ENCODE data around the gene AUTS2. TPM values are rescaled to one million over a fixed set of nuclear protein-coding genes. Genes with fewer than 3 reads are reported as not detected.

AUTS2 gene
- total and polyA plus RNA-seq, 10 of the 15 experiments (the other 5 are each of a cell fraction or from before 2014, with no cell fraction given): 6.4 to 55.6 (median 21.6) TPM

GRCh38 chr7:70344726-70345125 lies 746.5 kb downstream of the AUTS2 start:
- H3K9me3 ChIP-seq (replicated peaks; ENCODE audit: control insufficient read depth, insufficient read depth, low read length): no peaks in the 10 kb centered on the region
- in situ Hi-C loops (cut with MboI) (no loop called here), intact Hi-C loops (cut with micrococcal nuclease; ENCODE audit: unreplicated experiment) (no loop called here)
- RAD21 ChIA-PET (ENCODE audit: unreplicated experiment): no interaction called here
- H2AFZ ChIP-seq (ENCODE audit: control insufficient read depth, low read depth, low read length): no peak overlapping the region
- no peaks in the 10 kb centered on the region for H3K79me2 ChIP-seq (ENCODE audit: control insufficient read depth, insufficient read depth, low read length)
- no TSS peak for BruUV-seq (replicated peaks)
- DNase-seq (ENCODE audit: low read depth, low spot score) (no peak), ATAC-seq (no peak), FAIRE-seq (no peak)
- H3K4me1 ChIP-seq (ENCODE audit: control insufficient read depth, insufficient read depth, low read length): peaks cover 15% of the 10 kb centered on the region
- no peaks in the 10 kb centered on the region; a peak in 1 of 4 replicates for H3K27me3 ChIP-seq (replicated peaks in 1 of 2; ENCODE audit: control insufficient read depth in 2 of 2, insufficient read depth in 2 of 2, low read length in 1 of 2)
- SMC1A ChIA-PET (ENCODE audit: uncharacterized antibody, unreplicated experiment): no interaction called here
- no peak overlapping the region for H3K4me2 ChIP-seq (ENCODE audit: control insufficient read depth, insufficient read depth)
- CTCF ChIA-PET: no interaction called here
- H4K20me1 ChIP-seq (ENCODE audit: control insufficient read depth, insufficient read depth): no peaks in the 10 kb centered on the region
- no peak overlapping the region for H3K4me3 ChIP-seq
- no peak overlapping the region for H3K27ac ChIP-seq (ENCODE audit: control insufficient read depth, insufficient read depth)
- POLR2A ChIA-PET: no interaction called here
- 9% methylated on average over 2 of the region's 2 CpGs for WGBS (ENCODE audit: insufficient coverage, insufficient replicate concordance, low lambda C conversion rate, missing lambda C conversion rate)
- no peaks in the 10 kb centered on the region for H3K36me3 ChIP-seq (ENCODE audit: control insufficient read depth in 2 of 2, insufficient read depth in 2 of 2, low read length in 1 of 2)
- no peak overlapping the region for H3K9ac ChIP-seq (ENCODE audit: control insufficient read depth, insufficient read depth, low read length)
- TF ChIP-seq BCL3 (IDR thresholded peaks at IDR 0.05; ENCODE audit: borderline replicate concordance, insufficient read depth, low read depth, low read length, poor library complexity, severe bottlenecking): no peak
- TF ChIP-seq MYC (IDR thresholded peaks at IDR 0.05; ENCODE audit: insufficient read depth, insufficient read length, insufficient replicate concordance, low read length, severe bottlenecking): no peak
- TF ChIP-seq SMAD5 (IDR thresholded peaks at IDR 0.05; ENCODE audit: low read depth): no peak
- no peak for TF ChIP-seq PKNOX1 (IDR thresholded peaks at IDR 0.05)
- no peak for TF ChIP-seq ATF3 (IDR thresholded peaks at IDR 0.05; ENCODE audit: borderline replicate concordance, extremely low read depth, low read depth, low read length)
- TF ChIP-seq STAT3 (IDR thresholded peaks at IDR 0.05; ENCODE audit: low read depth, low read length): no peak
- no peak for TF ChIP-seq MYB (IDR thresholded peaks at IDR 0.05; ENCODE audit: borderline replicate concordance, low read depth, low read length)
- TF ChIP-seq SMAD1 (IDR thresholded peaks at IDR 0.05; ENCODE audit: low read depth, partially characterized antibody): no peak
- no peak for TF ChIP-seq SREBF2 (IDR thresholded peaks at IDR 0.05; ENCODE audit: low read length)
- no peak for TF ChIP-seq ASH2L (IDR thresholded peaks at IDR 0.05; ENCODE audit: borderline replicate concordance, low read depth)
- TF ChIP-seq MLLT1 (IDR thresholded peaks at IDR 0.05): no peak
- TF ChIP-seq ATF2 (IDR thresholded peaks at IDR 0.05; ENCODE audit: low read length): no peak
- TF ChIP-seq CTCF (IDR thresholded peaks at IDR 0.05 in 2 of 3, conservative IDR thresholded peaks at IDR 0.05 in 1 of 3; ENCODE audit: control insufficient read depth in 2 of 3, extremely low read depth in 1 of 3, insufficient read depth in 1 of 3, low read depth in 3 of 3, low read length in 3 of 3): no peak
- no peak for TF ChIP-seq HDGF (IDR thresholded peaks at IDR 0.05)
- no peak for TF ChIP-seq IKZF2 (IDR thresholded peaks at IDR 0.05)
- no peak for TF ChIP-seq ESRRA (IDR thresholded peaks at IDR 0.05; ENCODE audit: low read length)

All from GM12878 (cell line).